ENCODE data around the gene EIF4G2. TPM values are rescaled to one million over a fixed set of nuclear protein-coding genes. Genes with fewer than 3 reads are reported as not detected.

Gene EIF4G2
- total RNA-seq, 1 donor from 2014 or later = 739 TPM

- DNase-seq = no peak
- no peak for ATAC-seq
- intact Hi-C loops (cut with micrococcal nuclease) = no loop called here
These were observed 59.2 kb downstream of the EIF4G2 start for GRCh38 chr11:10749476-10749875.

GRCh38 chr11:10747733-10748132 lies 61.0 kb downstream of the EIF4G2 start:
- intact Hi-C loops (cut with micrococcal nuclease) = no loop called here
- ATAC-seq (no peak), DNase-seq (no peak)

Other genes starting within 250 kb of the EIF4G2 start
- gene LYVE1, start 240.3 kb downstream of the EIF4G2 start, total RNA-seq = 53.8 TPM
- 5.2 TPM for gene IRAG1, start 115.2 kb downstream of the EIF4G2 start, total RNA-seq
- gene CTR9, start 57.7 kb downstream of the EIF4G2 start, total RNA-seq = 25.6 TPM
- 41.7 TPM for gene ZBED5, start 49.1 kb upstream of the EIF4G2 start, total RNA-seq